HEK293 (cell line): ENCODE measurements around the gene FRY.

Experiments used
- CTCF ChIA-PET: fragments of 350-600 bp; formaldehyde crosslinking; extraction: SDS; loops from one replicate; lab custom pipeline; 2021; ENCODE audit warnings: antibody characterized with exemption; lab: Yijun Ruan, JAX
- POLR2A ChIA-PET: fragments of 300-600 bp; formaldehyde crosslinking; extraction: SDS; loops from one replicate; lab custom pipeline; 2020; ENCODE audit warnings: antibody characterized with exemption, inconsistent platforms; lab: Yijun Ruan, JAX
- H3K27ac ChIP-seq: fragments of 200-500 bp; sonication (Bioruptor generic); 2 replicates; pipeline ENCODE4 v1.5.1; 2014; ENCODE audit warnings: low read depth, low read length, control low read depth, inconsistent platforms; ENCODE audit errors: extremely low read depth
- H3K36me3 ChIP-seq, 2 experiments: fragments of 200-500 bp in 1 of 2; sonication (Bioruptor generic) in 1 of 2; 1 replicate in 1 of 2; 2 replicates in 1 of 2; pipeline ENCODE4 v1.5.1; 2014 to 2017; ENCODE audit warnings: inconsistent platforms in 2 of 2, low read length in 2 of 2; ENCODE audit not compliant: control insufficient read depth in 2 of 2, insufficient read depth in 1 of 2
- H3K4me1 ChIP-seq: fragments of 200-500 bp; sonication (Bioruptor generic); 2 replicates; pipeline ENCODE4 v1.5.1; 2014; ENCODE audit warnings: mild to moderate bottlenecking, low read length, inconsistent platforms; ENCODE audit not compliant: control insufficient read depth, insufficient read depth
- H3K4me3 ChIP-seq: 2 replicates; pipeline ENCODE4 v1.5.1; 2011; ENCODE audit warnings: low read depth, mild to moderate bottlenecking, control low read depth, low read length, moderate library complexity
- H3K9me3 ChIP-seq: fragments of 200-500 bp; sonication (Bioruptor generic); 2 replicates; pipeline ENCODE4 v1.5.1; 2014; ENCODE audit warnings: low read depth, low read length, inconsistent platforms; ENCODE audit not compliant: control insufficient read depth, insufficient read depth
- ATF2 ChIP-seq: fragments of 450-650 bp; formaldehyde crosslinking; IDR thresholded peaks from 2 replicates; pipeline ENCODE4 v1.5.1; 2016; ENCODE audit warnings: missing biosample characterization, missing genetic modification characterization, low read depth
- GLIS2 ChIP-seq: fragments of 450-650 bp; formaldehyde crosslinking; IDR thresholded peaks from 2 replicates; pipeline ENCODE4 v1.5.1; 2016; ENCODE audit warnings: missing biosample characterization, missing genetic modification characterization
- HOXC10 ChIP-seq: sonication (generic); formaldehyde crosslinking; IDR thresholded peaks from 2 replicates; pipeline ENCODE4 v1.8.1; 2023; ENCODE audit warnings: mild to moderate bottlenecking, missing genetic modification reagents
- KLF10 ChIP-seq: fragments of 450-650 bp; IDR thresholded peaks from 2 replicates; pipeline ENCODE4 v1.5.1; 2018; ENCODE audit warnings: missing biosample characterization, mild to moderate bottlenecking, missing genetic modification characterization
- KLF7 ChIP-seq: fragments of 450-650 bp; formaldehyde crosslinking; IDR thresholded peaks from 2 replicates; pipeline ENCODE4 v1.5.1; 2016; ENCODE audit warnings: missing biosample characterization, missing genetic modification characterization, borderline replicate concordance
- PATZ1 ChIP-seq: fragments of 450-650 bp; formaldehyde crosslinking; IDR thresholded peaks from 2 replicates; pipeline ENCODE4 v1.5.1; 2016; ENCODE audit warnings: missing biosample characterization, missing genetic modification characterization
- RBAK ChIP-seq: fragments of 450-650 bp; formaldehyde crosslinking; IDR thresholded peaks from 2 replicates; pipeline ENCODE4 v1.5.1; 2016; ENCODE audit warnings: missing biosample characterization, missing genetic modification characterization
- SP3 ChIP-seq: fragments of 450-650 bp; formaldehyde crosslinking; IDR thresholded peaks from 2 replicates; pipeline ENCODE4 v1.5.1; 2016; ENCODE audit warnings: missing biosample characterization, missing genetic modification characterization
- SP7 ChIP-seq: fragments of 450-650 bp; formaldehyde crosslinking; IDR thresholded peaks from 2 replicates; pipeline ENCODE4 v1.5.1; 2016; ENCODE audit warnings: missing biosample characterization, missing genetic modification characterization
- TSHZ1 ChIP-seq: fragments of 450-650 bp; formaldehyde crosslinking; IDR thresholded peaks from 2 replicates; pipeline ENCODE4 v1.5.1; 2016; ENCODE audit warnings: missing biosample characterization, missing genetic modification characterization, borderline replicate concordance
- ZBTB10 ChIP-seq: fragments of 450-650 bp; formaldehyde crosslinking; IDR thresholded peaks from 2 replicates; pipeline ENCODE4 v1.5.1; 2016; ENCODE audit warnings: missing biosample characterization, missing genetic modification characterization
- ZBTB49 ChIP-seq: fragments of 450-650 bp; formaldehyde crosslinking; IDR thresholded peaks from 2 replicates; pipeline ENCODE4 v1.5.1; 2016; ENCODE audit warnings: missing biosample characterization, missing genetic modification characterization, low read depth
- ZBTB8A ChIP-seq: fragments of 450-650 bp; formaldehyde crosslinking; IDR thresholded peaks from 2 replicates; pipeline ENCODE4 v1.5.1; 2016; ENCODE audit warnings: missing biosample characterization, missing genetic modification characterization
- ZFHX2 ChIP-seq: fragments of 450-650 bp; formaldehyde crosslinking; conservative IDR thresholded peaks from 2 replicates; pipeline ENCODE4 v1.5.1; 2016; ENCODE audit warnings: missing biosample characterization, missing genetic modification characterization
- ZNF121 ChIP-seq: fragments of 450-650 bp; formaldehyde crosslinking; IDR thresholded peaks from 2 replicates; pipeline ENCODE4 v1.5.1; 2016; ENCODE audit warnings: missing biosample characterization, missing genetic modification characterization
- ZNF146 ChIP-seq: fragments of 450-650 bp; formaldehyde crosslinking; IDR thresholded peaks from 2 replicates; pipeline ENCODE4 v1.5.1; 2016; ENCODE audit warnings: missing biosample characterization, missing genetic modification characterization
- ZNF26 ChIP-seq: fragments of 450-650 bp; formaldehyde crosslinking; IDR thresholded peaks from 2 replicates; pipeline ENCODE4 v1.5.1; 2016; ENCODE audit warnings: missing biosample characterization, missing genetic modification characterization
- ZNF335 ChIP-seq: fragments of 450-650 bp; formaldehyde crosslinking; conservative IDR thresholded peaks from 2 replicates; pipeline ENCODE4 v1.5.1; 2016; ENCODE audit warnings: missing biosample characterization, missing genetic modification characterization
- ZNF580 ChIP-seq: fragments of 450-650 bp; formaldehyde crosslinking; IDR thresholded peaks from 2 replicates; pipeline ENCODE4 v1.5.1; 2016; ENCODE audit warnings: missing biosample characterization, missing genetic modification characterization
- ZNF621 ChIP-seq: fragments of 450-650 bp; formaldehyde crosslinking; IDR thresholded peaks from 2 replicates; pipeline ENCODE4 v1.5.1; 2017; ENCODE audit warnings: missing biosample characterization, missing genetic modification characterization
- ZNF658 ChIP-seq: fragments of 450-650 bp; formaldehyde crosslinking; IDR thresholded peaks from 2 replicates; pipeline ENCODE4; 2016; ENCODE audit warnings: missing biosample characterization, missing genetic modification characterization
- ZNF677 ChIP-seq: fragments of 450-650 bp; IDR thresholded peaks from 2 replicates; pipeline ENCODE4 v1.5.0; 2018; ENCODE audit warnings: missing biosample characterization, mild to moderate bottlenecking, missing genetic modification characterization, moderate library complexity
- ZNF785 ChIP-seq: fragments of 450-650 bp; formaldehyde crosslinking; IDR thresholded peaks from 2 replicates; pipeline ENCODE4 v1.5.1; 2016; ENCODE audit warnings: missing biosample characterization, missing genetic modification characterization
- ZSCAN16 ChIP-seq: fragments of 450-650 bp; formaldehyde crosslinking; IDR thresholded peaks from 2 replicates; pipeline ENCODE4 v1.5.1; 2016; ENCODE audit warnings: missing biosample characterization, missing genetic modification characterization
- ZXDB ChIP-seq: fragments of 450-650 bp; formaldehyde crosslinking; IDR thresholded peaks from 2 replicates; pipeline ENCODE4 v1.5.1; 2016; ENCODE audit warnings: missing biosample characterization, missing genetic modification characterization

FRY gene

GRCh38 chr13:32199168-32199567 lies 167.6 kb downstream of the FRY start (continued):
- TF ChIP-seq ZBTB10 (tag by site-specific recombination) (no peak), KLF10 (no peak), ZNF677 (tag by site-specific recombination) (no peak), RBAK (tag by site-specific recombination) (no peak), ZNF785 (tag by site-specific recombination) (no peak), SP3 (tag by site-specific recombination) (no peak), HOXC10 (CRISPR knock-in tag) (no peak)
- TF ChIP-seq, all 188 proteins: peak for 0

- H3K36me3 ChIP-seq = no peaks in the 10 kb centered on the region
- H3K27ac ChIP-seq = no peak overlapping the region
- CTCF ChIA-PET = no interaction called here
- peaks cover 4% of the 10 kb centered on the region for H3K4me1 ChIP-seq
- no peaks in the 10 kb centered on the region for H3K9me3 ChIP-seq
- H3K4me3 ChIP-seq = no peak overlapping the region
- POLR2A ChIA-PET = no interaction called here
- TF ChIP-seq GLIS2 (tag by site-specific recombination) (no peak), ZBTB49 (tag by site-specific recombination) (no peak), TSHZ1 (tag by site-specific recombination) (no peak), PATZ1 (tag by site-specific recombination) (no peak), ZNF146 (tag by site-specific recombination) (no peak), ZNF335 (tag by site-specific recombination) (no peak), KLF7 (tag by site-specific recombination) (no peak), ZNF580 (tag by site-specific recombination) (no peak), ZSCAN16 (no peak), ATF2 (tag by site-specific recombination) (no peak), ZNF658 (tag by site-specific recombination) (no peak), ZNF26 (tag by site-specific recombination) (no peak), ZFHX2 (tag by site-specific recombination) (no peak), ZBTB8A (no peak), ZNF121 (tag by site-specific recombination) (no peak), ZXDB (tag by site-specific recombination) (no peak), ZNF621 (tag by site-specific recombination) (no peak), SP7 (tag by site-specific recombination) (no peak)
These were observed 169.2 kb downstream of the FRY start for GRCh38 chr13:32200741-32201140.
